Kidney epithelial cell (primary cell): ENCODE results near the gene OAT. TPM values are rescaled to one million over a fixed set of nuclear protein-coding genes. Genes with fewer than 3 reads are reported as not detected.
"Not testable (repeated sequence)": the region's sequence is repeated elsewhere in the genome, so short reads cannot be mapped to it uniquely, and the experiment has no call there.

Source experiments
- DNase-seq: peaks from one replicate; pipeline ENCODE4 v3.0.0-alpha.2; 2010; ENCODE audit warnings: low read depth
- H3K27me3 ChIP-seq: 2 replicates; pipeline ENCODE4 v1.6.0; 2011; ENCODE audit warnings: low read length; ENCODE audit not compliant: control insufficient read depth, insufficient read depth
- H3K36me3 ChIP-seq: 2 replicates; pipeline ENCODE4 v1.5.1; 2011; ENCODE audit warnings: low read length; ENCODE audit not compliant: control insufficient read depth, insufficient read depth
- H3K4me3 ChIP-seq: 2 replicates; pipeline ENCODE4 v1.5.1; 2011; ENCODE audit warnings: low read depth, mild to moderate bottlenecking, control low read depth, low read length
- total RNA-seq: library from RNA; depleted of rRNA; stranded (reverse); fragments of >200 nt; gene quantifications from 2 replicates; pipeline ENCODE4 v1.2.3, GENCODE V29; 2015
- TF ChIP-seq, protein P1 (sequence below): IDR thresholded peaks from 2 replicates; pipeline ENCODE4 v1.5.1; 2011; ENCODE audit warnings: mild to moderate bottlenecking, moderate library complexity, low read length, control low read depth, inconsistent platforms; ENCODE audit not compliant: insufficient read depth, poor library complexity, severe bottlenecking

The OAT gene
- total RNA-seq, 1 donor from 2014 or later: 64.8 TPM

DNA sequence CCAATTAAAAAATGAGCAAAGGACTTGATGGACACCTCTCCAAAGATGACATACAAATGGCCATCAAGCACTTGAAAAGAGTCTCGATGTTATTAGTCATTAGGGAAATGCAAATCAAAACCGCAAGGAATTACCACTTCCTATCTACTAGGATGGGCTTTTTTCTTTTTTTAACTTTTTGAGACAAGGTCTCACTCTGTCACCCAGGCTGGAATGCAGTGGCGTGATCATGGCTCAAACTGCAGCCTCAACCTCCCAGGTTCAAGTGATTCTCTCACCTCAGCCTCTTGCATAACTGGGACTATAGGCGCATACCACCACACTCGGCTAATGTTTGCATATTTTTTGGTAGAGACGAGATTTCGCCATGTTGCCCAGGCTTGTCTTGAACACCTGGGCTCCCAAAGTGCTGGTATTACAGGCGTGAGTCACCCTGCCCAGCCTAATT lies 17.5 kb upstream of the OAT start:
- TF ChIP-seq, protein P1, sequence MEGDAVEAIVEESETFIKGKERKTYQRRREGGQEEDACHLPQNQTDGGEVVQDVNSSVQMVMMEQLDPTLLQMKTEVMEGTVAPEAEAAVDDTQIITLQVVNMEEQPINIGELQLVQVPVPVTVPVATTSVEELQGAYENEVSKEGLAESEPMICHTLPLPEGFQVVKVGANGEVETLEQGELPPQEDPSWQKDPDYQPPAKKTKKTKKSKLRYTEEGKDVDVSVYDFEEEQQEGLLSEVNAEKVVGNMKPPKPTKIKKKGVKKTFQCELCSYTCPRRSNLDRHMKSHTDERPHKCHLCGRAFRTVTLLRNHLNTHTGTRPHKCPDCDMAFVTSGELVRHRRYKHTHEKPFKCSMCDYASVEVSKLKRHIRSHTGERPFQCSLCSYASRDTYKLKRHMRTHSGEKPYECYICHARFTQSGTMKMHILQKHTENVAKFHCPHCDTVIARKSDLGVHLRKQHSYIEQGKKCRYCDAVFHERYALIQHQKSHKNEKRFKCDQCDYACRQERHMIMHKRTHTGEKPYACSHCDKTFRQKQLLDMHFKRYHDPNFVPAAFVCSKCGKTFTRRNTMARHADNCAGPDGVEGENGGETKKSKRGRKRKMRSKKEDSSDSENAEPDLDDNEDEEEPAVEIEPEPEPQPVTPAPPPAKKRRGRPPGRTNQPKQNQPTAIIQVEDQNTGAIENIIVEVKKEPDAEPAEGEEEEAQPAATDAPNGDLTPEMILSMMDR: no peak
- no peak for DNase-seq
- no peak overlapping the region for H3K4me3 ChIP-seq
- no peaks in the 10 kb centered on the region for H3K27me3 ChIP-seq
- H3K36me3 ChIP-seq: no peaks in the 10 kb centered on the region

DNA sequence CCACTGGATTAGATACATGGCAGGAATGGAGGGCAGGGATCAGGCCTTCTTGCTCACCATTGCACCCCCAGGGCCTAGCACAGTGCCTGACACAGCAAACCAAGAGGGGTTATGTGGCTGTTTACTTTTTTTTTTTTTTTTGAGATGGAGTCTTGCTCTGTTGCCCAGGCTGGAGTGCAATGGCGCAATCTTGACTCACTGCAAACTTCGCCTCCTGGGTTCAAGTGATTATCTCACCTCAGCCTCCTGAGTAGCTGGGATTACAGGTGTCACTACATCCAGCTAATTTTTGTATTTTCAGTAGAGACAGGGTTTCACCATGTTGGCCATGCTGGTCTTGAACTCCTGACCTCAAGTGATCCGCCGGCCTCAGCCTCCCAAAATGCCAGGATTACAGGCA lies 17.0 kb upstream of the OAT start:
- not testable (repeated sequence) for DNase-seq, H3K36me3 ChIP-seq

DNA sequence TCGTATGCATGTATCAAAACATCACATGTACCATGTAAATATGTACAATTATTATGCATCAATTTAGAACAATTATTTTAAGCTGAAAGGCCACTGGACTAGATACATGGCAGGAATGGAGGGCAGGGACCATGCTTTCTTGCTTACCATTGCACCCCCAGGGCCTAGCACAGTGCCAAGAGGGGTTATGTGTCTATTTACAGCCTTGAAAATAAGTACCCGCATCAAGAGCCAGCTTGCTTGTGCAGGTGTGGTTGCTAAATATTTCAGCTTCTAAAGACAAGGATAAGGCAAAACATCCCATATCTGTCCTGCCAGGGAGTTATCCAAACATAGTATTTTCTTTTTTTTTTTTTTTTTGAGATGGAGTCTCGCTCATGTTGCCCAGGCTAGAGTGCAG lies 14.7 kb upstream of the OAT start:
- Histone ChIP-seq H3K36me3 (no peaks in the 10 kb centered on the region), H3K27me3 (no peaks in the 10 kb centered on the region), H3K4me3 (no peak overlapping the region)
- TF ChIP-seq, protein P1: no peak
- no peak for DNase-seq

More for the DNA sequence above, 17.0 kb upstream of the OAT start:
- not testable (repeated sequence) for H3K27me3 ChIP-seq, H3K4me3 ChIP-seq

DNA sequence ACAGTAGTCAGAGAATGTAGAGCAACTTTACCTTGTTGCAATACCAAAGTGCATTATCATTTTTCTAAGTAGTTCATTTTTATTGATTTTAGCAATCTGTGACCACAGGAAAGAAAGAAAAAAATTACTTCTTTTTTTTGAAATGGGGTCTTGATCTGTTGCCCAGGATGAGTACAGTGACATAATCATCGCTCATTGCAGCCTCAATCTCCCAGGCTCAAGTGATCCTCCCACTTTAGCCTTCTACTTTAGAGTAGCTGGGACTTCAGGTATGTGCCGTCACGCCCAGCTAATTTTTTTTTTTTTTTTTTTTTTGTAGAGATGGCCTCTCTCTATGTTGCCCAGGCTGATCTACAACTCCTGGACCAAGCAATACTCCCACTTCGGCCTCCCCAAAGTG lies 11.4 kb upstream of the OAT start:
- TF ChIP-seq, protein P1: no peak
- no peaks in the 10 kb centered on the region for H3K36me3 ChIP-seq
- no peak for DNase-seq
- no peak overlapping the region for H3K4me3 ChIP-seq
- H3K27me3 ChIP-seq: no peaks in the 10 kb centered on the region

DNA sequence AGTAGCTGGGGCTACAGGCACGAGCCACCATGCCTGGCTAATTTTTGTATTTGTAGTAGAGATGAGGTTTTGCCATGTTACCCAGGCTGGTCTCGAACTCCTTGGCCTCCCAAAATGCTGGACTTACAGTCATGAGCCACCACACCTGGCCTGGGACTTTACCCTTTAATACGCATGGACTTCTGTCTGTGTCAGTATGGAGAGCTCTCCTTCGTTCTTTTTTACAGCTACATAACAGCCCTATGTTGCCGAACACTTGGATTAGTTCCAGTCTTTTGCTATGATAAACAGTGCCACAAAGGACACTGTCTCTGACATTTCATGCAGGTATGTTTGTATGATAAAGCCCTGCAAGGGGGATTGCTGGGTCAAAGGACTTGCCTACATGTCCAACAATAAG lies 10.9 kb upstream of the OAT start:
- DNase-seq: no peak
- TF ChIP-seq, protein P1: no peak
- no peak overlapping the region for H3K4me3 ChIP-seq
- H3K36me3 ChIP-seq: no peaks in the 10 kb centered on the region
- H3K27me3 ChIP-seq: no peaks in the 10 kb centered on the region

DNA sequence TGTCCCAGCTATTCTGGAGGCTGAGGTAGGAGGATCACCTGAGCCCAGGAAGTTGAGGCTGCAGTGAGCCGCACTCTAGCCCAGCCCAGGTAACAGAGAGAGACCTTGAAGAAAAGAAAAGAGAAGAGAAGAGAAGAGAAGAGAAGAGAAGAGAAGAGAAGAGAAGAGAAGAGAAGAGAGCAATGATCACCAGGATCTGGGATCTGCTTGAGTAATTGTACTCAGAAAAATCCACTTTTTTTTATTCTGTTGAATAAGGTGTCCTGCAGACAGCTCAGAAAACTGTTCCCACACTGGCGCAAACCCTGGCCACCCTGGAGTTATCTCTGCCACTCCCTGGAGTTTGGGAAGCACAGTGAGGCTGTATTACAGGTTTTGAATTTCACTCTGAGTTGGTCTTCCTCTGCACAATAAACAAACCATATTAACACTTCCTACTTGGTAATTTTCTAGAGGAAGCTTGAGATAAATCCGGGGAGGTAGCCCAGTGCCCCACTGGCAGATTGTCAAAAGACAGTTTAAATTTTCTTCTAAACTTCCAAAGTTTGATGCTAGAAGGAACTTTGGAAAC lies 9.6 kb upstream of the OAT start:
- Histone ChIP-seq H3K4me3 (no peak overlapping the region), H3K36me3 (no peaks in the 10 kb centered on the region), H3K27me3 (peaks cover 2% of the 10 kb centered on the region)
- no peak for DNase-seq
- TF ChIP-seq, protein P1: no peak
